ENCODE data around the gene LINC01488.

The LINC01488 gene

GRCh38 chr11:69481393-69481844 lies at the start of gene LINC01488:
Gene LINC01488, plus strand, starts transcription at chr11:69481663.
- DNase-seq = no peak

GRCh38 chr11:69431893-69432738 lies 49.3 kb upstream of the LINC01488 start:
- DNase-seq = no peak

GRCh38 chr11:69433741-69434140 lies 47.7 kb upstream of the LINC01488 start:
- DNase-seq = no peak

- no peak for DNase-seq
Observed at GRCh38 chr11:69434471-69434931, 47.0 kb upstream of the LINC01488 start.

GRCh38 chr11:69435161-69435986 lies 46.1 kb upstream of the LINC01488 start:
- no peak for DNase-seq

GRCh38 chr11:69436041-69436982 lies 45.2 kb upstream of the LINC01488 start:
- DNase-seq = no peak

GRCh38 chr11:69437001-69437875 lies 44.2 kb upstream of the LINC01488 start:
- no peak for DNase-seq

- DNase-seq = no peak
Observed at GRCh38 chr11:69437876-69438205, 43.6 kb upstream of the LINC01488 start.

- no peak for DNase-seq
Observed at GRCh38 chr11:69438286-69438920, 43.1 kb upstream of the LINC01488 start.

- no peak for DNase-seq
Observed at GRCh38 chr11:69439127-69439526, 42.3 kb upstream of the LINC01488 start.

GRCh38 chr11:69439651-69440464 lies 41.6 kb upstream of the LINC01488 start:
- DNase-seq = no peak

- no peak for DNase-seq
Observed at GRCh38 chr11:69440876-69441275, 40.6 kb upstream of the LINC01488 start.

- DNase-seq = no peak
Observed at GRCh38 chr11:69442012-69442806, 39.3 kb upstream of the LINC01488 start.

- no peak for DNase-seq
Observed at GRCh38 chr11:69442807-69443137, 38.7 kb upstream of the LINC01488 start.

- peak; percentile 59 to 70 for DNase-seq
Observed at GRCh38 chr11:69443138-69443967, 38.1 kb upstream of the LINC01488 start.

- no peak for DNase-seq
Observed at GRCh38 chr11:69443968-69444364, 37.5 kb upstream of the LINC01488 start.

GRCh38 chr11:69444381-69445130 lies 36.9 kb upstream of the LINC01488 start:
- no peak for DNase-seq

- no peak for DNase-seq
Observed at GRCh38 chr11:69445131-69445470, 36.4 kb upstream of the LINC01488 start.

All from stimulated activated CD4-positive, alpha-beta T cell treated with anti-CD3 and anti-CD28 coated beads, Interleukin-2, amount 100 ng/mL, for 48 hours (primary cell).